IPS-15b (cell line): ENCODE measurements around the gene CITED4.

Experiments
- H3K27me3 ChIP-seq: one replicate; pipeline ENCODE4 v1.6.1; 2013; ENCODE audit warnings: low read length; ENCODE audit not compliant: control insufficient read depth, insufficient read depth
- H3K36me3 ChIP-seq: one replicate; pipeline ENCODE4 v1.6.1; 2013; ENCODE audit warnings: low read length; ENCODE audit not compliant: control insufficient read depth, insufficient read depth
- H3K4me1 ChIP-seq: one replicate; pipeline ENCODE4 v1.6.1; 2013; ENCODE audit warnings: mild to moderate bottlenecking, low read length; ENCODE audit not compliant: control insufficient read depth, insufficient read depth
- H3K4me3 ChIP-seq: one replicate; pipeline ENCODE4 v1.5.1; 2013; ENCODE audit warnings: low read depth, low read length
- H3K9ac ChIP-seq: one replicate; pipeline ENCODE4 v1.6.1; 2013; ENCODE audit warnings: low read depth, mild to moderate bottlenecking, low read length
- H3K9me3 ChIP-seq: one replicate; pipeline ENCODE4 v1.6.1; 2013; ENCODE audit warnings: mild to moderate bottlenecking, low read length; ENCODE audit not compliant: control insufficient read depth, insufficient read depth

CITED4 gene

GRCh38 chr1:40823983-40824382 is 38.2 kb downstream of the CITED4 start:
- no peak overlapping the region for H3K4me3 ChIP-seq
- no peaks in the 10 kb centered on the region for H3K36me3 ChIP-seq
- no peaks in the 10 kb centered on the region for H3K27me3 ChIP-seq
- no peaks in the 10 kb centered on the region for H3K9me3 ChIP-seq
- H3K9ac ChIP-seq: no peak overlapping the region
- H3K4me1 ChIP-seq: peaks cover 9% of the 10 kb centered on the region

DNA sequence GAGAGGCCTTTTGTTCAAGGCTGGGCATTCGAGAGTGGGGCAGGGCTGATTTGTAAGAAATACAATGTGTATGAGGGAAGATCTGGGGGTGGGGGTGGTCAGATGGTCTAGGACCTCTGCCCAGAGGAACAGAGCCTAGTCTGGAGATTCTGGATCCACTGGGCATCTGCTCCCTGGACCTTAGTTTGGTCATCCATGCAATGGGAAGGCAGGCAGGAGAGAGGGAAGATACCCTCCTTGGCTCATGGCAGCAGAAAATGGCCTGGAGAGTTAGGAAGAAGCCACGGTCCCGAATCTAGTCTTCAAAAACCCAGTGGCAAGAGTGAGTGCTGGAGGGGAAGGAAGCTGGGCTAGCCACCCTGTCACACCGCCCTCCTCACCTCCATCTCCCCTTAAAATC is 38.8 kb downstream of the CITED4 start:
- no peaks in the 10 kb centered on the region for H3K9me3 ChIP-seq
- H3K9ac ChIP-seq: no peak overlapping the region
- no peak overlapping the region for H3K4me3 ChIP-seq
- no peaks in the 10 kb centered on the region for H3K27me3 ChIP-seq
- peaks cover 9% of the 10 kb centered on the region for H3K4me1 ChIP-seq
- H3K36me3 ChIP-seq: no peaks in the 10 kb centered on the region

- Histone ChIP-seq H3K36me3 (no peaks in the 10 kb centered on the region), H3K9me3 (no peaks in the 10 kb centered on the region), H3K27me3 (peaks cover 1% of the 10 kb centered on the region), H3K4me3 (no peak overlapping the region), H3K4me1 (peaks cover 9% of the 10 kb centered on the region), H3K9ac (no peak overlapping the region)
Measured at GRCh38 chr1:40822890-40823289, 39.3 kb downstream of the CITED4 start.

DNA sequence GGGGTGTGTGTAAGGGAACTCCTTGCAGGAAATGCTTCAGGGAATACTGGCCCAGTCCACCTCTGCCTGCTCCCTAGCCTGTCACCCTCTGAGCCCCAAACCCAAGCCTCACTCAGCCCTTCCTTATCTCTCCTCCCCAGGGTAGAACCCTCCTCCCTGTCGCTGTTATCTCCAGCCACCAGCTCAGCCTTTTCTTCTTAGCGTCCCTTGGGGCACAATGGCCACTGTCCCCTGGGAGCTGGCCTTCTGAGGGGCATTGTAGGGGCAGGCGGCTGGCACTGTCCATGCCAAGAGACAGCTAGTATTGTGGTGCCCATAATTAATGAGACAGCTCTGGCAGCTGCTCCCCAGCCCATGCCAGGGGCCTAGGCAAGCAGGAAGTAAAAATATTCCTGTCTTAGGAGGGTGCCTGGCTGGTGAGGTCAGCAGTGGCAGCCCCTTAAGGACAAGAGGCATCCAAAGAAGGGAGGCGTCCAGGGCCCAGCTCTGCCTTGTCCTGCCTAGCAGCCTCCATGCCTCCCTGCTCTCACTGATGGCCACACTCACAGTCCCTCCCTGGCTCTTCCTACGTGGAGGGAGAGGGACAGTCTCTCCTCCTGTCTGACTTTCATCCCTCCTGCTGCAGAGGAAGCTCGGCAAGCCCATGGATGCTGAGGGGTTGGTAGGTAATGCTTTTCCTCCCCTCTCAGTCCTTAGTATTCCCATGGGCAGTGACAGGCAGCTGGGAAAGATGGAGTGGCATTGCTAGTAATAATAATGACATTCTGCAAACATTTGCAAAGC is 41.1 kb downstream of the CITED4 start:
- no peaks in the 10 kb centered on the region for H3K36me3 ChIP-seq
- no peak overlapping the region for H3K4me3 ChIP-seq
- H3K9me3 ChIP-seq: no peaks in the 10 kb centered on the region
- peaks cover 12% of the 10 kb centered on the region for H3K4me1 ChIP-seq
- H3K27me3 ChIP-seq: peaks cover 14% of the 10 kb centered on the region
- H3K9ac ChIP-seq: no peak overlapping the region

DNA sequence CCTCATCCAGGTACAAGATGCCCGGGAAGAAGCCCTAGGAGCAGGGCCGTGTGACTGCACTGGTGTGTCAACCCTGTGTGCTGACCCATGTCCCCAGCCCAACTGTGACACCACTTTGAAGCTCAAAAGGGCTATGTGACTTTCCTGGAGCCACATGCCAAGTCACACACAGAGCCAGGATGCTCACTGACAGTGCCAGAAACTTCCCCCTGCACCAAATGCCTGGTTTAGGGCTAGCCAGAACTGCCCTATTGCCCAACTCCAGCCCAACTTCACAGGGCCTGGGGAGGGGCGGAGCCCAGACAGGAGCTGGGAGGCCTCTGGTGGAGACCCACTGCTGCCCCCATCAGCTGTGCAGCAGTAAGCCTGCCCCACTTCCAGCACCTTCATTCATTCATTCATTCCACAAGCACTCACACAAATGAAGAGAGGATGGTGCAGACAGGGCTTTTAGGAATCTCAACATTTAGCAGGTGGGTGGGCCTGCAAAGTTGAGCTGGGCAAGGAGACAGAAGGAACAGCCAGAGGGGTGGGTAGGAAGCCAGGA is 41.8 kb downstream of the CITED4 start:
- H3K9me3 ChIP-seq: no peaks in the 10 kb centered on the region
- H3K9ac ChIP-seq: no peak overlapping the region
- peaks cover 10% of the 10 kb centered on the region for H3K4me1 ChIP-seq
- H3K4me3 ChIP-seq: no peak overlapping the region
- no peaks in the 10 kb centered on the region for H3K36me3 ChIP-seq
- peaks cover 14% of the 10 kb centered on the region for H3K27me3 ChIP-seq

GRCh38 chr1:40819101-40819500 is 43.1 kb downstream of the CITED4 start:
- Histone ChIP-seq H3K4me1 (peaks cover 4% of the 10 kb centered on the region), H3K9ac (no peak overlapping the region), H3K36me3 (no peaks in the 10 kb centered on the region), H3K9me3 (no peaks in the 10 kb centered on the region), H3K4me3 (peak overlapping the region; percentile 46), H3K27me3 (peaks cover 14% of the 10 kb centered on the region)

- H3K9ac ChIP-seq: no peak overlapping the region
- H3K4me3 ChIP-seq: peak overlapping the region; percentile 87
- peaks cover 4% of the 10 kb centered on the region for H3K4me1 ChIP-seq
- no peaks in the 10 kb centered on the region for H3K9me3 ChIP-seq
- no peaks in the 10 kb centered on the region for H3K36me3 ChIP-seq
- H3K27me3 ChIP-seq: peaks cover 14% of the 10 kb centered on the region
Measured at GRCh38 chr1:40818264-40818961, 43.8 kb downstream of the CITED4 start.

- no peaks in the 10 kb centered on the region for H3K36me3 ChIP-seq
- H3K4me3 ChIP-seq: peak overlapping the region; percentile 87
- H3K4me1 ChIP-seq: peaks cover 4% of the 10 kb centered on the region
- peaks cover 14% of the 10 kb centered on the region for H3K27me3 ChIP-seq
- no peaks in the 10 kb centered on the region for H3K9me3 ChIP-seq
- no peak overlapping the region for H3K9ac ChIP-seq
Measured at GRCh38 chr1:40817791-40818263, 44.3 kb downstream of the CITED4 start.

DNA sequence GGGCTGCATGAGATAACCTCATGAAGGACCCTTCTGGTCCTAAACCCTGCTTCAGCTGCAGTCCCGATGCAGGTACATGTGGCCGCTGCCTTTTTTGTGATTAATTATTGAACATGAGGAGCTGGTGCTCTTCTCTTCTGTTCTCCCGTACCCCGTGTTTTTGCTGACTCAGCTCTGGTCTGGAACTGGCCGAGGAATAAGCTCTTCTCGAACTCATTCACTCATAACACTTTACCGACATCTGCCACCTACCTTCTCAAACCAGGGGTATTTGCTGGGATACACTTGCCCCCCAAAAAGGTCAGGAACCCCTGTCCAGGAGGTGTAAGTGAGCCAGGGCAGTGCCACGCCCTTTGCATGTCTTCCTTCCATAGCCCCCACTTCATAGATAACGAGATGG is 46.7 kb downstream of the CITED4 start:
- Histone ChIP-seq H3K9me3 (no peaks in the 10 kb centered on the region), H3K4me1 (peaks cover 4% of the 10 kb centered on the region), H3K27me3 (peaks cover 14% of the 10 kb centered on the region), H3K4me3 (no peak overlapping the region), H3K36me3 (no peaks in the 10 kb centered on the region), H3K9ac (no peak overlapping the region)
